Left cardiac atrium (tissue), 4 donors: ENCODE results near the gene SPACA4. TPM values are rescaled to one million over a fixed set of nuclear protein-coding genes. Genes with fewer than 3 reads are reported as not detected.
"Not testable (repeated sequence)": the region's sequence is repeated elsewhere in the genome, so short reads cannot be mapped to it uniquely, and the experiment has no call there.

Source experiments
- ATAC-seq, 2 donors: fragments of 200-7000 bp; cut with Tn5 transposase; one replicate each; pipeline ENCODE4 v1.9.1; 2020; ENCODE audit warnings: mild to moderate bottlenecking in 2 of 2, moderate library complexity in 2 of 2
- DNase-seq: peaks from one replicate; pipeline ENCODE4 v3.0.0-alpha.2; 2020
- intact Hi-C, 2 donors: fragments of 100-400 bp; cut with DNase I; formaldehyde crosslinking; loops; one replicate each; pipeline versions ENCODE4 v1.14.1 to v1.15.1; 2022 to 2023
- total RNA-seq, 2 donors: library from RNA; stranded (reverse); fragmentation: NEBNext Ultra II Directional; extraction: Animal tissue kit (Norgen Biotek cat#: 25700); gene quantifications; one replicate each; pipeline ENCODE4 v1.2.1, GENCODE V29; 2021
- donor health status: DM: no; HTN: yes; CAD: no.
- donor health status: DM: no; HTN: yes; CAD: no; lungs with severe emphysema.
- donor health status: DM: yes; HTN: yes; CAD: no.
- donor health status: Dilated cardiomyopathy.

The SPACA4 gene
- total RNA-seq, 2 donors from 2014 or later: not detected

DNA sequence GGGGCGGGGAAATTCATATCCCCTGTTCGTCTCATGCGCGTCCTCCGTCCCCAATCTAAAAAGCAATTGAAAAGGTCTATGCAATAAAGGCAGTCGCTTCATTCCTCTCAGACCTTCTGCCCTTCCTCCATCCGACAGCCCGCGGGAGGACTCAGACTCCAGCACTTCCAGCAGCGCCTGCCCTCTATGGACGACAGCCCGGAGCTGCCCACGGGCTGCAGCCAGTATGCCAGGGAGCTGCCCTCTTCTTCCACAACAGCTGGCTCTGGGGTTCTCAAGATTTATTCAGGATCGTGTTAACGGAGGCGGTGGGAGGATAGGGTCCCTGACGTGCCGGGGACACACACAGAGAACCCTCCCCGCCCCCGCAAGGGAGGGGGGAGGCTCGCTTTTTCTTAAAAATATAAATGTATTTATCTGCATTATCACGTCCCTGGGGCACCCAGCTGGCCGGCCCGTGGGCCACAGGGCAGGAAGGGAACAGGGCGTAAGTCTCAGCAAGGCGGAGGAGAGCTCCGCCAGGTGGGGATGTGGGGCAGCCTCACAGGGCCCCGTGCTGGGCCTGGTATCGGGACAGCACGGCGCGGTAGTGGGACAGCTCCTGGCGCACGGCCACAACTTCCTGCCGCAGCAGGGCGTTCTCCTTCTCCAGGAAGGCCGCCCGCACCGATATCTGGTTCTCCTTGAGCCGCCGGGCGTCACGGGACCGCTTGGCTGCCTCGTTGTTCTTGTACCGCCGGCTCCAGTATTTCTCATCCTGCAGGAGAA, 23.9 kb downstream of the SPACA4 start:
- ATAC-seq: peak in 1 of 2 donors; percentile 6
- peak; percentile 90 for DNase-seq
- intact Hi-C loops: no loop called here

DNA sequence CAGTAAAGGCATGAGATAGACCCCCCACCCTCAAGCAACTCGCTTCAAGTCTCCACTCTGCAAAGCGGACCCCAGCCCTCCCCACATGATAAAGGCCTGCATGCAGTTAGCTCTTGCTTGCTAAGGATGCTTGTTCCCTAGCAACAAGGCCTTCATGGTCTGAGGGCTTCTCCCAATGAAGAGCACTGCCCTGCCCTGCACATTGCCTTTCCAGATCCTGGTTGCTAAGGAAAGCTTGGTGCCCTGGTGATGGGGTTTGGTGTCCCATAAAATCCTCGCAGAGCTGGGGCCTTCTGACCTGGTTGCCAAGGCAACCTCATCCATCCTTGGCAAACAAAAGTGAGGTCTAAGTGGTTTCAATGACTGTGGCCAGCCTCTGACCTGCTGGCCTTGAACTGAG, 24.7 kb downstream of the SPACA4 start:
- no peak for DNase-seq
- ATAC-seq: no peak
- intact Hi-C loops: no loop called here

DNA sequence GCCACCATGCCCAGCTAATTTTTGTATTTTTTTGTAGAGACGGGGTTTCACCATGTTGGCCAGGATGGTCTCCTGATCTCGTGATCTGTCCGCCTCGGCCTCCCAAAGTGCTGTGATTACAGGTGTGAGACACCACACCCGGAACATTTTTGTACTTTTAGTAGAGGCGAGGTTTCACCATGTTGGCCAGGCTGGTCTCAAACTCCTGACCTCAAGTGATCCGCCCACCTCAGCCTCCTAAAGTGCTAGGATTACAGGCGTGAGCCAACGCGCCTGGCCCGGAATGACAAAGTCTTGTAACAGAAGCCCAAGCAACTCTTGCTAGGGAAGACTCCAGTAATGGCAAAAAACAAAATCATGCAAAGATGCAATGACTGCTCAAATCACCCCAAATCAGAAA, 25.7 kb downstream of the SPACA4 start:
- DNase-seq, ATAC-seq, intact Hi-C loops: not testable (repeated sequence)

DNA sequence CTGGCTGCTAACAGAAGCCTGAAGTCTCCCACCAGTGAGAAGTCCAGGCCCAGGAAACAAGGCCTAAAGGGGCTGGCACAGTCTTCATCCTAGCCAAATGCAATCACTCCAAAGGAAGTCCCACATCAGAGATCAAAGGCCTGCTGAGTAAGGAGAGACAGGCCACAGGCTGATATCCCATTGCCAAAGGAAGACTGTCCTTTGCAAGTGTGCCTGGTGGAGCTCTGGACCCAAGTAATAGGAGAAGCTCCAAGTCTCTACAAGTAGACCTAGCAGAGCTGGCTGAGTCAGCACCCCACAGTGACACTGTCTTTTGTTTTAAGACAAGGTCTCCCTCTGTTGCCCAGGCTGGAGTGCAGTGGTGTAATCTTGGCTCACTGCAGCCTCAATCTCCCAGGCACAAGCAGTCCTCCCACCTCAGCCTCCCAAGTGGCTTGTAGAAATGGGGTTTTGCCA, 26.2 kb downstream of the SPACA4 start:
- ATAC-seq (no peak), DNase-seq (peak; percentile 41)
- intact Hi-C loops: no loop called here

DNA sequence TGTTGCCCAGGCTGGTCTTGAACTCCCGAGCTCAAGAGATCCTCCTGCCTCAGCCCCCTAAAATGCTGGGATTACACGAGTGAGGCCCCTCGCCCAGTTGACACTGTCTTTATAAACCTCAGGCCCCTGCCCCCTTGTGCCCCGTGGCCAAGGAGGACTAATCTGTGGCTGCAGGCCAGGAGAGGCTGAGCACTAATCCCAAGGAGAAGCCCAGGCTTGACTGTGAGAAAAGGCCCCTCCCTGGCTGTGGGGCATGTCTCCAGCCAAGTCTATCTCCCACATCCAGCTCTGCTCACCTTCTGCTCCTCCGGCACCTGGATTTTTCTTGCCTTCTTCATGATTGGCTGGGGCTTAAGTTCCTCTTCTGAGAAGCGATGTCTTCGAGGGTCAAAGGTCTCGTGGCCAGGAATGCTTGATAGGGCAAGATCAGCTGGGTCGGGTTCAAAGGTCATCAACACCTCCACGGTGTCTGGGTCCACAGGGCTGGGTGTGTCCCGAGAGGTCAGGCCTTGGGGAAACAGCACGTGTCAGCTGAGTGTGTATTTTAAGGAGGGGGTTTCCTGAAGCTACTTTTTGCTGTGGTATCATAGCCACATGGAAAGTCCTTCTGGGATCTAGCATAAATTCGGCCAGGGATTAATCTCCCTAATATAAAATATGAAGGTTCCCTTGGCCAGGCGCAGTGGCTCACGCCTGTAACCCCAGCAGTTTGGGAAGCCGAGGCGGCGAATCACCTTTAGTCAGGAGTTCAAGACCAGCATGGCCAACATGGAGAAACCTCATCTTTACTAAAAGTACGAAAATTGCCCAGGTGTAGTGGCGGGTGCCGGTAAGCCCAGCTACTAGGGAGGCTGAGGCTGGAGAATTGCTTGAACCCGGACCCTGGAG, 26.9 kb downstream of the SPACA4 start:
- ATAC-seq (no peak), DNase-seq (peak; percentile 36)
- intact Hi-C loops: no loop called here

DNA sequence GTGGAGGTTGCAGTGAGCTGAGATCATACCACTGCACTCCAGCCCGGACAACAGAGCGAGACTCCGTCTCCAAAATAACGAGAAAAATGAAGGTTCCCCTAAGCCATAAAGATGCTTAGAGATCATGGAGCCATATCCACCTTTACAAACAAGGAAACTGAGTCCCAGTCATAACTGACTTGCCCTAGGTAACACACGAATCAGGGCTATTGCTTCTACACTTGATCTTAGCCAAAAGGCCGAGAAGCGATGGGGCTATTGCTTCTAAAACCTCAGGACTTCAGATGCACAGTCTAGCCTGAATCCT, 27.4 kb downstream of the SPACA4 start:
- no peak for ATAC-seq
- no peak for DNase-seq
- intact Hi-C loops: no loop called here

DNA sequence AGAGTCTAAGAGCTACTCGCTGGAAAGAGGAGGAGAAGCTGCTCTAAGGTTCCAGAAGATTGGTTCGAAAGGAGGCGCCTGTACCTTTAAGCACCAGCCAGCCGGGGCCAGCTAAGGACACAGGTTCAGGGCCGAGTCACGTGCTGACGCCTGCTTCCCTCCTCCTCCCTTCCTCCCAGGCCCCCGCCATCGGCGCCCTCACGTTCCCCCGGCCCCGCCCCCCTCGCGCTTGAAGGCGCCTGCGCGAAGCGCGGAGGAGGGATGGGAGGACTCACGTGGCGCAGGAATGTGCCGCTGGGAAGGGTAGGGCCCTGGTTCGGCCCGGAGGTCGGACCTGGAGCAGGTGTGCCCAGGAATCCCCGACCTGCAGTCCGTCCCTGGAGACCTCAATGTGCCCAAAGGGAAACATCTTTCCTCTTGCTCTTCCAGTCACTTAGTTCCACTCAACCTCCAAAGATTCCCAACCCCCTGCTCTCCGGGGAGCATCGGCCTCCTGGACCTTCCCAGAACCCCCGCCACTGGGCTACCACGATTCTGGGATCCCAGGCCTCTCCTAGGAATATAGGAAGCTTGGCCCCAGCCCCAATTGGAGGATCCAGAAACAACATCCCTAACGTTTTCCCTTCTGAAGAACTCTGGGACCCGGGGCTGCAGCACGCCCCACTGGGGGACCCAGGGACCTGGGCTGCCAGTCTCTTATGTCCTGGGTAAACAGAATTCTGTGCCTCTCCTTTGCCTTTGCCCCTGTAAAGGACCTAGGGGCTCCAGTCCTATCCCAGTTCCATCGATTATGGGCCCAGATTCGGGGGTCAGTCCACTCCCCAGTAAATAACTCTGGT, 28.1 kb downstream of the SPACA4 start:
- ATAC-seq (peak; percentile 55 to 57), DNase-seq (peak; percentile 97)
- intact Hi-C loops: no loop called here

DNA sequence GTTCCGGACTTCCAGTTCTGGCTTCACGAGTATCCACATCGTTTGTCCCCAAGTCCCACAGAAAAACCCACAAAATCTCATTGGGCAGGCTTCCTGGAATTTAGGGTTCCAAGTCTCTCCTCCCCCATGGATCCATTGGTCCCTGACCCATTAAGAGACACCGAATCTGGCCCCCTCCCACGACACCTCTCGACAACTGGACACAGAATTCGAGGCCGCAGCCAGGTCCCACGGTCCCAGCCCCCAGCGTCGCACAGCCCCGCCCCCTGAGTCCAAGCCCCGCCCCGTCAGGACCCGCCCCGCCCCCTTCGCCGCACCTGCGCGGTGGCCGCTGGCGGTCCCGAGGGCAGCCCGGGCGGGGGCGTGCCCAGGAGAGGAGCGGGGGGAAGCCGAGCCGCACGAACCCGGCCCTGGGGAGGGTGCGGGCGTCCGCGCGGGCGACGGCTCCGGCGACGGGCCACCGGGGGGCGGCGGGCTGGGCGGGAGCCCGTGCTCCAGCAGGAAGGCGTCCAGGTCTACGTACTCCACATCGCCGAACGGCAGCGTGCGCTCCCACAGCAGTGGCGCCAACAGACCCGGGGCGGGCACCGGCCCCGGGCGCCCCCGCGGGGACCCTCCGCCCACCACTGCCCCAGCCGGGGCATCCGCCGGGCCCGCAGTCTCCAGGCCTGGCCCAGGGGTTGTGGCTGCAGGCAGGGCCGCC, 28.9 kb downstream of the SPACA4 start:
- peak; percentile 73 for DNase-seq
- intact Hi-C loops: no loop called here
- ATAC-seq: peak; percentile 48 to 60

DNA sequence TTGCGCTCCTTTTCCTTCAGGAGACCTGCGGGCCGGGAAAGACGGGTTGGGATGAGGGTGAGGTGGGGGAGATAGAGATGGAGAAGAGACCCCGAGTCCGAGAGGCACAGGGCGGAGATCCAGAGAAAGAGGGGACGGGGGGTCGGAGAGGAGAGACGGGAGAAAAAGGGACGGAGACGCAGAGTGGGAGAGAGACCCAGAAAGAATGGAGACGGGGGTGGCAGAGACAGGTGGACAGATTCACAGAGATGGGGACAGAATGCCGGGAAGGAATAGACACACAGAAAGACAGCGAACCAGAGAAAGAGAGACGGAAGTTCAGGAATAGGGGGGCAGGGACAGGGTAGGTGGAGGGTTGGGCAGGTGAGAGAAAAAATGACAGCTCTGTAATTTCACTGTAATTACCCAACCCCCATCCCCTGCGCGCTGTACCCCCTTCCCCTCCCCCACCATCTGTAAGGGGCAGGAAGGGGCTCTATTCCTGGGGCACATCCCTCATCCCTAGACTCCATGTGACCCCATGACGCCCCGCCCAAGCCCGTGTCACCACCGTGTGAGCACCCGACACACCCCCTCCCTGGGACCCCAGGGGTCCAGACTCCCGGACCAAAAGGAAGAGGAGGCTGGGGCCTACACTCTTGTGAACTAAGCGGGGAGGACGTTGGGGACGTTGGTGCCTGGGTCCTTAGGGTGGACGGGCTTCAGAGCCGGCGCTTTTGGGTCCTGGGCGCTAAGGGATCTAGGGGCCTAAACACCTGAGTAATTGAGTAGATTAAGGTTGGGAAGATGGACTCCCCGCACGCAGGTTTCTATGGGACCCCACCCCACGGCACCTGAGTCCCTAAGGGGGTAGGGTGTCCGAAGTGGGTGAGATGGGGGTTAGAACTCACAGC, 29.7 kb downstream of the SPACA4 start:
- no peak for ATAC-seq
- intact Hi-C loops: no loop called here
- peak; percentile 50 for DNase-seq

DNA sequence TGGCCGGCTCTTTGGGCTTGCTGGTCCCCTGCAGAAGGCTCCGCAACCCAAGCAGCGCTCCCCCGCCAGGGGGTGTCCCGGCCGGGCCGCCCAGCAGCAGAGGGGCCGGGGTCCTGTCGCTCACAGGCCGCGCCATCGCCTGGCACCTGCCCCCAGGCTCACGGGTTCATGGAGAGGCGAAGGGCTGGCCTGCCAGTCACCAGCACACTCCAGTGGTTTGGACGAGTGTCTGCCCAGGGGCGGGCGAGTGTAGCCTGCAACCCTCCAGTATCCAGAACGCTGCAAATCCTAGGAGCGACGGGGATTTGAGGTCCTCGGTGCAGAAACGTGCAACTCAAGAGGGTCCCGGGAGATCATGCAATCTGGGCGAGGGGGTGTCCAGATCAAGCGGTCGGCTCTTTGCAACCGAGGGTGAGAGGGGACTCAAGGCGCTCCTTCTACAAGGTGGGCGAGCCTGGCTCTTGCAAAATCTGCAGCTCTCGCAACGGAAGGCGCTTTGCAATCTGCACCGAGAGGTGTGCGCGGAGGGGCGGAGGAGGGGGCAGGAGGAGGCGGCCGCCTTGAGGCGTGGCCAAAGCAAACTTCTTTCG, 30.4 kb downstream of the SPACA4 start, which contains the start of gene DBP:
DBP (minus strand) TSS at position 521 of the 590 bp plus-strand sequence; CDS start at position 136, 385 bp downstream.
- peak; percentile 53 for DNase-seq
- peak in 1 of 2 donors; percentile 2 for ATAC-seq
- intact Hi-C loops: no loop called here

DNA sequence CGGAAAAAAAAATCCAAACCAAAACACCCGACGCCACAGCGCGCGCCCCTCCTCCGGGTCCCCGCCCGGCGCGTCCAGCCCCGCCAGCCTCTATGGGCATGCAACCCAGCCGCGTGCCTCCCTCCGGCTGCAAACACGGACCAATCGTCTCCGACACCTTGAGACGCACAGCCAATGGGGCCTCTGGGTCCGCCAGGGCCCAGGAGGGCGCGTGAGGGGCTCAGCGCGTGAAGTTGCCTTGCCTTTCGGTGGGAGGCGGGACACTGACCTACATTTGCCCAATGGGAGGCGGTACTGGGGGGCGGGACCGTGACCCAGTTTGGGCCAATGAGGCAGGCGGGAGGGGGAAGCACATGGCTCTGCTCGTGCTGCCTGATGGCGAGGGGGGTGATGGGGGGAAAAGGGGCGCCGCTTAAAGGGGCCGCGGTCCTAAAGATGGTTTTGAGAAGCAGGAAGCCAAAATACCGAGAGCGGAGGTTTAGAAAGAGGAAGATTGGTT, 31.0 kb downstream of the SPACA4 start:
- peak; percentile 80 to 87 for ATAC-seq
- intact Hi-C loops: no loop called here
- DNase-seq: peak; percentile 99

DNA sequence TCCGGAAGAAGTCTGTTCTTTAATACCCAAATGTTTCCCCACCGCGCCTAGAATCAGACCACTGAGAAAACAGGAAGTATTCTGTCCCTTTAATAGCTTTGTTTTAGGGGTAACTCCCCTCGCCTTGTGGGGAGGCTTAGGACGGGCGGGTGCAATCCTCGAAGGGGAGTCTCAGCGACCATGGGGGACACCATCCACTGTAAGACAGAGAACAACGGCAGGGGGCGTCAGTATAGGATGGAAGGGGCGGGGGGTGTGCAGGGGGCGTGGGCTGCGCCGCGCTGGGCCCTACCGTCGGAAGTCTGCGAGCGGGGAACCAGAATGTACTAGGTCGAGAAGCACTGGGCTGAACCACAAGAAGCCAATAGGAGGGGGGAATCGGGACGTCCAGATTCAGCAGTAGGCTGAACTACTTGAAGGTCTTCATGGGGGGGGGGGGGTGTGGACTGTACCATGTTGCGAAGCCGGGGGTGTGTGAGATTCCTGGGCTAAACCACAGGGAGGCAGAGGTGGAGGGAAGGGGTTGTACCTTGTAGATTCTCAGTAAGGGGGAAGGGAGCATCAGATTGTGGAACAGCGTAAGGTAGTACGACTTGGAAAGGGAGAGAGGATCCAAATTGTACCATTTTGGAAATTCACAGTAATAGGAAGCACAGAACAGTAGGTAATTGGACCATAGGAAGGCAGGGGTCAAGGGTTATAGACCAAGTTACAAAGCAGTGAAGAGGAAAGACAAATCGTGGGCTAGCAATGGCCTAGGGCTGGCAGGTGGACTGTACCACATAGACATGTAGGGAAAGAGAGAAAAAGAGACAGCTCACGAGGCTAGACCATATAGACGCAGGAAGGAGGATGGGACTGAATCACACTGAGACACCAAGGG, 31.6 kb downstream of the SPACA4 start:
- ATAC-seq (peak; percentile 48 to 51), DNase-seq (peak; percentile 86)
- intact Hi-C loops: no loop called here

DNA sequence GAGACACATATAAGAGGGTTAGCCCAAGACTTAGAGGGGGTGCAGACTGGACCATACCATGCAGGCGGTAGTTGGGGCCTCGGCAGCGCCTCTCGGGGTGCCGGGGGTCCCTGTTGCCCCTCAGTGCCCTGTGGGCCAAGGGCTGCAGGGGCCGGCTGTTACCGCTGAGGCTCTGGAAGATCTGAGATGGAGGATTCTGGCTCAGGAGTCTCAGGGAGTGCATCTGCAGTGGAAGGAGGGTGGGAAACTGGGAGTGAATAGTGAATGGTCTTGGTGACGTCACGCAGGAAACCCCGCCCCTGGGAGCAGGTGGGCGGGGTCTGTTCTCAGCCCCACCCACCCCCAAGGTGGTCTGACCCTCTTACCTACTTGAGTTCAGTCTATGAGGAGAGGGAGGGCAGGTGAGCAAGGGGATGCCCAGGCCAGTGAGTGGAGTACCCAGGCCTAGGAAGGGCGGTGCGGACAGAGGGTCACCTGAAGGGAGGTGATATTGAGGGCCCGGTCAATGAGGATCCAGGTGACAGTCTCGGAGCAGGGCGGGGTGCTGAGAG, 32.4 kb downstream of the SPACA4 start:
- DNase-seq (no peak), ATAC-seq (no peak)
- intact Hi-C loops: no loop called here

DNA sequence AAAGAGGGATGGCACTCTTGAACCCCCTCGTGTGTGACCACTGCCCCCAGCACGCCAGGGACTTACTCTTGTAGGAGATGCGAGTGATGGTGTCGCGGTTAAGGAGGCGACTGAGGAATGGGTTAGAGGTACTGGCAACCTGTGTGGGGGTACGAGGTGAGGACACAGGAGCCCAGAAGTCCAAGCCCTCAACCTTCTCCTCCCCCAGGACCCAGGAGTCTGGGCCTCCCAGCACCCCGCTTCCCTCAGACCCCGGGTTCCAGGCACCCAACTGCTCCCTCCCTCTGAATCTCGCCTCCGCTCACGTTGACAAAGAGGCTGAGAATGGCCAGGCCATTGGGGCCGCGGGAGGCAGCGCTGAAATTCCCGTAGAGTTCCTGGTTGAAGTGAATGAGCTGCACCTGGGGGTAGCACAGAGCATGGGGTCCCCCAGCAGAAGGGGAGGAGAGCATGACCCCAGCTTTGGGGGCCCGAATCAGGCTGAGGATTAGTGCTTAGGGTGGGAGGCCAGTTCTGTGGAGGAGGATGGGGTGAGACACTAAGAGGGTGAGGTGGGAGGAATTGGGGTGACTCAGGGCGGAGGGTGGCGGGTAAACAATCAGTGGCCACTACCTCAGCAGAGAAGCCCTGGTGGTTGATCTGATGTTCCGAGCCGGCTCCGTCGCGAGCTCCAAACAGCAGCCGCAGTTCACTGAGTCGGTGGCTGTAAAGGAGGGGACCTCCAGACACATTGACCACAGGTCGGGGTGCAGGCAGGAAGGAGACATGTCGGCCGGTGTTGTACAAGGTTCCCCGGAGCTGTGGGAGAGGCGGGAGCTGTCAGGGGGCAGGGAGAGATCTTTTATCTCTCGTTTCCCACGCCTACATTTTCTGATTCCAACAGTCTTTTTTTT, 33.2 kb downstream of the SPACA4 start:
- DNase-seq (no peak), ATAC-seq (no peak)
- intact Hi-C loops: loop anchor here in 1 of 2 donors (10.0 kb wide), 1 partner anchor 205 kb away; no protein-coding TSS in a partner anchor

DNA sequence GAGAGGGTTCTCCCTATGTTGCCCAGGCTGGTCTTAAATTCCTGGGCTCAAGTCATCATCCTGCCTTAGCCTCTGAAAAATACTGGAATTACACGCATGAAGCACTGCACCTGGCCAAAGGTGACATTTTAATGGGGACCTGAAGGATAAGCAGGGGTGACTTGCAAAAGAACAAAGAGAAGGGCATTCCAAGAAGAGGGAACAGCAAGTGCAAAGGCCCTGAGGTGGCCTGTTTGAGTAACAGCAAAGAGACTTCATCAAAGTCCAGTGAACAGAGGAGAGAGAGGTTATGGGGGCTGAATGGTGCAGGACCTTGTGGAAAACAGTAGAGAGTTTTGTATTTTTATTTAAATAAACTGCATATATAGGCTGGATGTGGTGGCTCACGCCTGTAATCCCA, 35.3 kb downstream of the SPACA4 start:
- intact Hi-C loops: loop anchor here in 1 of 2 donors (10.0 kb wide), 1 partner anchor 203 kb away; no protein-coding TSS in a partner anchor
- DNase-seq (no peak), ATAC-seq (no peak)
